SIG-M5 treated with dmso at 0.1 percent for 504 hours (cell line): Measurements from ENCODE around the gene TTLL11.

Experiments
- DNase-seq: peaks from one replicate; lab custom pipeline; 2025; ENCODE audit not compliant: unreplicated experiment; lab: John Stamatoyannopoulos, UW

TTLL11 gene, protein sequence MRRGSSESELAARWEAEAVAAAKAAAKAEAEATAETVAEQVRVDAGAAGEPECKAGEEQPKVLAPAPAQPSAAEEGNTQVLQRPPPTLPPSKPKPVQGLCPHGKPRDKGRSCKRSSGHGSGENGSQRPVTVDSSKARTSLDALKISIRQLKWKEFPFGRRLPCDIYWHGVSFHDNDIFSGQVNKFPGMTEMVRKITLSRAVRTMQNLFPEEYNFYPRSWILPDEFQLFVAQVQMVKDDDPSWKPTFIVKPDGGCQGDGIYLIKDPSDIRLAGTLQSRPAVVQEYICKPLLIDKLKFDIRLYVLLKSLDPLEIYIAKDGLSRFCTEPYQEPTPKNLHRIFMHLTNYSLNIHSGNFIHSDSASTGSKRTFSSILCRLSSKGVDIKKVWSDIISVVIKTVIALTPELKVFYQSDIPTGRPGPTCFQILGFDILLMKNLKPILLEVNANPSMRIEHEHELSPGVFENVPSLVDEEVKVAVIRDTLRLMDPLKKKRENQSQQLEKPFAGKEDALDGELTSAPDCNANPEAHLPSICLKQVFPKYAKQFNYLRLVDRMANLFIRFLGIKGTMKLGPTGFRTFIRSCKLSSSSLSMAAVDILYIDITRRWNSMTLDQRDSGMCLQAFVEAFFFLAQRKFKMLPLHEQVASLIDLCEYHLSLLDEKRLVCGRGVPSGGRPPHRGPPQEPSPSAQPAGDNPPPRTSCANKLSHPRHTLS

DNA sequence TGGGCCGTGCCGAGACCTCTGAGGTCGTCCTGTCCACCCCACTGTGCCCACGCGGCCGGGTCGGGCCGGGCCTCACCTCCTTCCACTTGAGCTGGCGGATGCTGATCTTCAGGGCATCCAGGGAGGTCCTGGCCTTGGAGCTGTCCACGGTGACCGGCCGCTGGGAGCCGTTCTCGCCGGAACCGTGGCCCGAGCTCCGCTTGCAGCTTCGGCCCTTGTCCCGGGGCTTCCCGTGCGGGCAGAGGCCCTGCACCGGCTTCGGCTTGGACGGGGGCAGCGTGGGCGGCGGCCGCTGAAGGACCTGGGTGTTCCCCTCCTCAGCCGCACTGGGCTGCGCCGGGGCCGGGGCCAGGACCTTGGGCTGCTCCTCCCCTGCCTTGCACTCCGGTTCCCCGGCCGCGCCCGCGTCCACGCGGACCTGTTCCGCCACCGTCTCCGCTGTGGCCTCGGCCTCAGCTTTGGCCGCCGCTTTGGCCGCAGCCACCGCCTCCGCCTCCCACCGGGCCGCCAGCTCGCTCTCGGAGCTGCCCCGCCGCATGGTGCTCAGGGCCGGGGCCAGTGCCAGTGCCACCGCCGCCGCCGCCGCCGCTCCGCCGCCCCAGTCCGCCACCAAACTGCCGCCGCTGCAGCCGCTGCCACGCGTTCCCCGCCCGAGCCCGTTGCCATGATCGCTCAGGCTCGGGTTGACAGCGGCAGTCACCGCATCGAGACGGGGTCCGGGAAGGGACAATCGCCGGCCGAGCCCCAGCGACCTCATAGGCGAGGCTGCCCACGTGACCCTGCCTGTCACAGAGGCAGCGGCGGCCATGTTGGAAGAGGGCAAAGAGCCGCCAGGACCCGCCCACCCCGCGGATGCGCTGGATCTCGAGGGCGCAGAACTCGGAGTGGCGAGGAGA, at the start of gene TTLL11:
TTLL11 (minus strand) TSS at position 698 of the 896 bp plus-strand sequence; CDS start at position 538, 160 bp downstream.
- DNase-seq = peak; percentile 88

DNA sequence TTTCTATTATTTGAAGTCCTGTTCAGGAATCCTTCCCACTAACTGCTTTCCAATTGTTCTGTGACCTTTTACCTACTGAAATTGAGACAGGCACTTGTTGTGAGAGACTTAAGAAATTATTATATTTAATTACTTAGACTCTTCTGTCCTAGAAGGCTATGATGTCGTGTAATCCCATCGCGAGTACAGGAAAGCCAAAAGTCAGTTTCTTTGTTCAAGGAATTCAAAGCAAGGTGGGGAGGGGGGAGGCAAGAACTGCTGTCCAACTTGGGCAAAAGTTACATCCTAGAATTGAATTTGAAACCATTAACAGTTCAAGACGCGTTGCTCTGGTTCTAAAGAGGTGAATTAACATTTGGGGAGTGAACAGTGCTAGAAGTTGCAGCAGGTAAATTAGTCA, 48.6 kb upstream of the TTLL11 start:
- no peak for DNase-seq

DNA sequence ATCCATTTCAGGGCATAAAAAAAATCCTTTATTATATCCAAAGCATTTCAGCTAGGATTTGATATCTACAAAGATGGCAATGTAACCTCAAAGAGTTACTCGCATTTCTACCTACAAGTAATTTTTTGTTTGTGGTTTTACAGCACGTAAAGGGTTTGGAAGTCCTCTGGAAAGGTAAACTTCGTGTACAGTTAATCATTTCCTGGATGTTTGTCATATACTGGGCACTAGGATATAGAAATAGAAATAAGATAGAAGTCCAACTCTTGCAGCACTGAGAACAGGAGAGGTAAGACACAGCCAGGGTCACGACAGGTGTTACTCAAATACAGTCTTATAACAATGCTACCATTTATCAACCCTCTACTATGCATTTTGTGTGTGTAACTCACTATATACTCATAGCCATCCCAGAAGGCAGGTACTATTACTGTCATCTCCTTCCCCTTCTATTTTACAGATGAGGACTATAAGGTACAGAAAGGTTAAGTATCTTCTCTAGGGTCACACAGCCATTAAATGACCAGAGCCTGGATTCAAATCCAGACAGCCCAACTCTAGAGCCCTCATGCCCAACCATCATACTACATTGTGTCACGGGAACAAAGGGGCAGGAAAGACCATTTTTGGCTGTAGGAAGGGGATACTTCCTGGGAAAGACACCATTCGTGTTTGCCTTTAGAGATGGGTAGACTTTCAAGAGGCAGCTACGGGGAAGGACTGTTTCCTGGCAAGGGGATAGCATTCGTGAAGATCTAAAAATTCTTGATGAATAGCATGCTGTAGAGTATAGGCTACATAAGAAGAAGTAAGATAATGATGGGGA, 47.5 kb upstream of the TTLL11 start:
- DNase-seq = no peak

DNA sequence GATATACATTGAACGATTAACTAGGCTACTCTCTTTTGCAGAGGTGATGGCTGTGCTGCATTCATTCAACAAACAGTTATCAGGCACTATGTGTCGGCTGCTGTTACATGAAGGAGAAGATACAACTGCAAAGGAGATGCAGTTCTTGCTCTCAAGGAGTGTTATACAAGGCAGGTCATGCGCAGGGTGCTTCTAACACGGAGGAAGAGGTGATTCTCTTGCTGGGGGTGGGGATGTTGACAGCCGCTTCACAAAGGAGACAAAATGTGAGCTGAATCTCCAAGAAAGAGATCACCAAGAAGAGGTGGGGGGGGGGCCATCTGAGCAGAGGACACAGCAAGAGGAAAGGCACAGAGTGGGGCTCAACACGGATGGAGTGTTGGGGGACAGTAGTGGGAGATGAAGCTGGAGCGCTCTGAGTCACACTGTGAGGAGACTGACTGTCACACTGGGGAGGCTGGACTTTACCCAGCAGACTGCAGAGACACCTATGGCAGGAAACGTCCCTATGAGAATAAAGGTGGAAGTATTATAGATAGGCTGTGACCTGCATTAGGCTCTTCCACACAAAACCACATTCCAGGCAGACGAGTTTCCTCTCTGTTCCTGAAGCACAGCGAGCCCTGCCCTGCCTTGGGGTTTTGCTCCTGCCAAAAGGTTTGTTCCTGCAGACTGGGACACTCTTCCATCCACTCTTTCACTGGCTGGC, 45.6 kb upstream of the TTLL11 start:
- no peak for DNase-seq

DNA sequence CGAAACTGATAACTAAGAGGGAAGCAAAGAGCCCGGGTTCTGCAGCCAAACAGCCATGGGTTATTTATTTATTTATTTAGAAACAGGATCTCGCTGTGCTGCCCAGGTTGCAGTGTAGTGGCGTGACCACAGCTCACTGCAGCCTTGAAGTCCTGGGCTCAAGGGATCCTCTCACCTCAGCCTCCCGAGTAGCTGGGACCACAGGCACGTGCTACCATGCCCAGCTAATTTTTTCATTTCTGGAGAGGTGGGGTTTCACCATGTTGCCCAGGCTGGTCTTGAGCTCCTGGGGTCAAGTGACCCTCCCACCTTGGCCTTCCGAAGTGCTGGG, 42.4 kb upstream of the TTLL11 start:
- no peak for DNase-seq

DNA sequence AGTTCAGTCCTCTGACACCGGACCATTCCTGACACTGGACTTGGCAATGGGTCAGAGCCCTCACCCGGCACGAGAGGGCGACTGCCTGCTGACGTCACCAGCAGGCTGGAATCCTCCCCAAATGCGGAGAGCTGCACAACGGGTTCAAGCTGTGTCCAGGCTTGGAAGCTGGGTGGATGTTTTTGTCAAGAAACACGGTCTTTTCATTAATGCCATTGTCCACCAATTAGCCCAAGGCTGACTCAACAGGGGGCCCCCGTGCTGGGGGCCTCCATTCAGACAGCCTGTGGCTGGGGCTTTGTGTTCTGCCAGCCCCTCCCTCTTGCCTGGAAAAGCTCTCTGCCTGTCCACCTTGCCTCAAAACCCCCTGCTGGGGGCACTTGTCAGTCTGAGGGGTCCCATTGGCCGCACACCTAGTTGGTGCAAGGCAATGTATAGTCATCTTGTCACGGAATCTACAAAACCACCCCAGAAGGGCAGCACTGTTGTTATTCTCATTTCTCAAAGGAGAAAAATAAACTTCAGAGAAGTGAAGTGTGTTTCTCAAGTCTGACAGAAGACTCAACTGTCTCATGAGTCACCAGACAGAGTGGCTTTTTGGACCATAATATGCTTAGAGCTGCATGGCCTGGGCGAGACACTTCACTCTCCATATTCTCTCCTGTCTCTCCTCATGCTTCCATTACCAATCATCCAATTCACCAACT, 41.9 kb upstream of the TTLL11 start:
- no peak for DNase-seq

DNA sequence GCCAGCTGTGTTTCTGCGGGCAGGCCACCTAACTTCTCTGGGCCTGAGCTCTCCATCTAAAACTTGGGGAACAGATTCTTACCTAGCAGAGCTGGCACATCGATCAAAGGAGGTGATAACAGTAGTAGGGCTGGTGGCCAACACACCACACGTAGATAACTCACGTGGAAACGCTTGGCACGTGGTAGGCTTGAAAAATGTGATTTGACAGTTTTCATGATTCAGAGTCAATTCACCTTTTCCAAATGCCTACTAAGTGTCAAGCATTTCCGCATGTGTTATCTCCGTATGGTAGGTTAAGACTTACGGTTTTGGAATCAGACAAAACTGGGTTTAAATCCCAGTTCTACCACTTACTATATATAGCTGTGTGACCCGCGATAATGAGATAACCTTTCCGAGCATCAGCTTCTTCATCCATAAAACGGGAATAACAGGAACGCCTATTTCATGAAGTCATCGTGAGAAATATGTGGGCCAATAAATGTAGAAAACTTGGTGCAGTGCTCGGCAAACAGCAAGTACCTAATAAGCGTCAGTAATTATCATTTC, 41.0 kb upstream of the TTLL11 start:
- no peak for DNase-seq

DNA sequence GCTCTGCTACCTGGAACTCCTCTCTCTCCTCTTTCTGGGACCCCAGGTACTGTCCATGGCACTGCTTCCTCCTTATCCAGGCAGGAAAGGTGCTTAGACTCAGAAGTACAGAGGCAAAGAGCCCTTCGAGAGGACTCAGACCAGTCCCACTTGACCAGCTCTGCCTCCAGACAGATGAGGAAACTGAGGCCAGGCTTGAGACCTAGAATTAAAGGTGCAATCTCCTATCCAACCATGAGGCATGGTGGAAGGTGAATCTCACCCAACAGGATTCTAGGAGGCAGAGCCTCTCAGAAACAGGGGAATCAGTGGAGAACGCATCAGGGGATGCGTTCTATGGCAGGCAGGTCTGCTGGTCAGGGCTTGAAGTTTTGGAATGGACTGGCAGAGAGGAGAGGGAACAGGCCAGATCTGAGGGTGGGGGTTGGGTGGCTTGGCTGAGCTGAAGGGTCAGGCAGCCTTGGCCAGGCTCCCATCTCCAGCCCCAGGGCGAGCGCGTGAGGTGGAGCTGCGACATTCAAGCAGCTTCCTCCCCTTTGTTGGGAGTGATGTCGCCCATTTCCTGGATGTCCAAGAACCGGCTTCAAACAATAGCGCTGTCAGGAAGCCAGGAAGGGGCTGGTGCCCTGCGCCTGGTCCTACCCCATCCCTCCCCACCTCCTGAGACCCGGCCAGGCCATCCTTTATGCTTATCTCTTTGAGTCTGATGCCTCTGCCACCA, 40.3 kb upstream of the TTLL11 start:
- DNase-seq = no peak

DNA sequence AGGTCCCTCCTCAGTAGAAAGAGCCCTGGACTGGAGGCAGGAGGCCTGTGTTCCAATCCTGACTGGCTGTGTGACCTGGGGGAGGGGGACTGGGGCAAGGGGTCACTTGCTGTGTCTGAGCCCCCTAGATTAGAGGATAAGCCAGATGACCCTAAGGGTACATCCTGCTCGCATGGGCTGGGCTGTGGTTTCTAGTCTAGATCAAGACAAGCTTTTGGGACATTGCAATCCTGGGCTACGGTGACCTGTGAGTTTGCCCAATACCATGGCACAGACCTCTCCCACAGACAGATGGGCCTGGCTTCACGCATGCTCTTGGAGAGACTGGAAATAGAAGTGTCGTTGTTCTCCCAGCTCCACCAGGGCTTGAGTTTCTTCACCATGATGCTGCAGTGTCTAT, 39.4 kb upstream of the TTLL11 start:
- DNase-seq = no peak

DNA sequence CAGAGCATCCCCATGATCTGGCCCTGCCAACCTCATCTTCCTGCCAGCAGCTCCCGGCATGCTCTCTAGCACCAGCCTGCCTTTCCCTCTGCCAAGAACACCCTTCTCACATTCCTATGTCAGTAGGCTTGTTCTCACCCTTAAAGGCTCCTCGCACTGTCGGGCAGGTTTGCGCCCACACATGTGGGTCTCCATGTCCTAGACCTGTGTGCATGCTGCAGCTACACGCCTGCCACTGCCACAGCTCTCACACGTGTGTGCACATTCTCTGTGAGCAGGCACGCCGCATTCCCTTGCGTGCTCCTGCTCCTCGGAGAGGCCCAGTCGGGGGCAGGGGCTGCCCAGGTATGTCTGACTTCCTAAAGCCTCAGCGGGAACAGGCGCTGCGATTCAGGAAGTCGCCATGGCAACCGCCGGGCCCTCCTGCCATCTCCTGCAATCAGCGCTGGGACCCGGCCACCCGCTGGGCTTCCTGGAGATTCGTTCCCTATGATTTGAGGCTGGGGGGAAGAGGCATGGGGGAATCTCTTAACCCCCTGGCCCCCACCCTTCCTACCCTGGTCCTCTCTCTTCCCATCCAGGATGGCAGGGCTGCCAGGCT, 38.4 kb upstream of the TTLL11 start:
- no peak for DNase-seq

DNA sequence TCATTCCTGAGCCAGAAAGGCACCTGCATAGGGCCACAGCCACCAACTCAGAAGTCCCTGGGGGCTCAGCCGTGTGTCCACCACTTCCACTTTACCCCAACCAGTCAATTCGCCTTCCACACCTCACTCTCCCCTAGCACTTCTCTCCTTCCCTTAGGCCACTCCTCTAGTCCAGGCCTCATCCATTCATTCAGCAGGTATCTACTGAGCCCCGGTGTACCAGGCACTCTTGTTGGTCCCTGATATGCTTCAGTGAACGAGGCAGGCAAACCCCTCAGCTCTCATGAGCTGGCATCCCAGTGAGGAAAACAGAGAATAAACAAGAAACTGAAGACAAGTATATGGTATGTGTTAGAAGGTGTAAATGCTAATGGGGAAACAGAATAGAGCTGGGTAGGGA, 37.7 kb upstream of the TTLL11 start:
- DNase-seq = no peak

DNA sequence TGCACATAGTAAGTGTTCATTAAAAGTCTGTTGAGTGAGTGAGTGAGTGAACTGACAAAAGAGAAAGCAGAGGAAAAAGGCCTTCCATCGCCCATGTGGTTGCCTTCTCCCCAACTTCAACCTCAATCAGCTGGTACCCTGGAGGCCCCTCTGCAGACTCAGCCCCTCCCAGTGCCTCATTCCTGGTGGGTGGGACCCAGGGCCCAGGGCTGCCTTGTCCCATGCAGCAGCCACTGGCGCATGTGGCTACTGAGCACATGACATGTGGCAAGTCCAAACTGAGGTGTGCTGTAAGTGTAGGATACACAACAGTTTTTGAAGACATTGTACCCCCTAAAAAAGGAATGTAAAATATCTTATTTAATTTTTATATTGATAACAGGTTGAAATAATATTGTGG, 36.9 kb upstream of the TTLL11 start:
- no peak for DNase-seq

DNA sequence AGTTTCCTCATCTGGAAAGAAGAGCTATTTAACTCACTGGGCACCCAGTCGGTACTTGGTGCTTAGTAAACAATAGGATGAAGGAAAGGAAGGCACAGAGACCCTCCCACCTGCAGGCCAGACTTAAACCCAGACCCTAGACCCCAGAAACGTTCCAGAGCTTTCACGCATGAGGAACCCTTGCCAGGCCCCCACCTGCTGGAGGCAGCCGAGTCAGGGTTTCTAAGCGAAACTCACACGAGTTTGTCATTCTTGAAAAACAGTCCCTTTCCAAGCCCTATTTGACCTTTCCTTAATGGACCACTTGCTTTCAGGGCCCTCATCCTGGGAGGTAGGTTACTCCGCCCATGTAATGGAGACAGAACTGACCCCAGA, 35.8 kb upstream of the TTLL11 start:
- no peak for DNase-seq

DNA sequence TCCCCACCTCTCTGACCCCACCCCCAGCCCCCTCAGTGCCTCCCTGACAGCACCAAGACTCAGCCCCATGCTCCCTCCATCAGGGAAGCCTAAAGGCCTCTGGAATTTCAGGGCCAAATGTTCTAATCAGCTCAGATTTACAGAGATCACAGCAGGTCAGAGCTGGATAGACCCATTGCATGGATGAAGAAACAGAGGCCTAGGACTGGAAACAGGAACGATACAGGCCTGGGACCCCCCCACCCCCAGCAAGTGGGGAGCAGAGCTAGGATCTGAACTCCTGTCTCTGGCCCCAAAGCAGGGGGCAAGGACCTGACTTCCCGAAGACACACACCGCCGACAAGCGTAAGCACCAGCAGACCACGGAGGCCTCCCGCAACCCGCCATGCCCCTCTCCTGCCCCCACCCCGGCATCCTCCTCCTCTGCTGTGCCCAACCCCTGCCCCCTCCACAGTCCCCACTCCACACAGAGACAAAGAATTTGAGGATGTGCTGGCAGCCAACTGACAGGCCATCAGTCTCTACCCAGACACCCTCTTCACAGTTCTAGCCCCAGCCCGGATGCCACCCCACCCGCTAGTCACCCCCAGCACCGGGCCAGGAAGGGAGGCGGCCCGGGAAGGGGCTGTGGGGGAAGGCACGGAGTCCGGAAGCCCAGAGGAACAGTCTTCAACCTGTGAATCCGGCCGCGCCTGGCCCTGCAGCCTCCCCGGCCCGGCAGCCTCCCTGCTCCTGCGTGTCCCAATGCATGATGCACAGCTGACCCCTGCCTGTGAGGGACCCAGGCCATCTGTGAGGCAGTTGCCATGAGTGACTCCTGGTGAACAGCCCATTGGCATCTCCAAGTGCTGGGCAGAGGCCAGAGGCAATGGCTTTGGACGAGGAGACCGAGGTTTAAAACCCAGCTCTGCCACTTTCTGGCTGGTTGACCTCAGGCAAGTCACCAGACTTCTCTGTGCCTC, 35.2 kb upstream of the TTLL11 start:
- no peak for DNase-seq

DNA sequence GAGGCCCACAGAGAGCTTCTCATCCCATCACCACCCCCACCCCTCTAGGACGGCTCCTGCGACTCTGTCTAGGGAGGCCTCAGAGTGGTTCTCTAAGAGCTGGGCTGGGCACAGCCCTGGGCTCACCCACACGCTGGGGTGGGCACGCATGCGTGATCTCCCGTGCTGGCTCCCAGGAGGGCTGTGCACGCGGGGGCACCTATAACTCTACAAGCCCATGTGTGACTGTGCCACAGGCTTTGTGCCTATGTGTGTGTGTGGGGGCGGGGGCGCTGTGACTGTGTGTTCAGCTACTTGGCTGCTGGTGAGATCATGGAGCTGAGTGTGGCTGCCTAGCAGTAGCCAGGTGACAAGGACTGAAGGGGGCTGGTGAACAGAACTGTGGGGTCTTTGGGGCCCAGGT, 34.3 kb upstream of the TTLL11 start:
- no peak for DNase-seq

DNA sequence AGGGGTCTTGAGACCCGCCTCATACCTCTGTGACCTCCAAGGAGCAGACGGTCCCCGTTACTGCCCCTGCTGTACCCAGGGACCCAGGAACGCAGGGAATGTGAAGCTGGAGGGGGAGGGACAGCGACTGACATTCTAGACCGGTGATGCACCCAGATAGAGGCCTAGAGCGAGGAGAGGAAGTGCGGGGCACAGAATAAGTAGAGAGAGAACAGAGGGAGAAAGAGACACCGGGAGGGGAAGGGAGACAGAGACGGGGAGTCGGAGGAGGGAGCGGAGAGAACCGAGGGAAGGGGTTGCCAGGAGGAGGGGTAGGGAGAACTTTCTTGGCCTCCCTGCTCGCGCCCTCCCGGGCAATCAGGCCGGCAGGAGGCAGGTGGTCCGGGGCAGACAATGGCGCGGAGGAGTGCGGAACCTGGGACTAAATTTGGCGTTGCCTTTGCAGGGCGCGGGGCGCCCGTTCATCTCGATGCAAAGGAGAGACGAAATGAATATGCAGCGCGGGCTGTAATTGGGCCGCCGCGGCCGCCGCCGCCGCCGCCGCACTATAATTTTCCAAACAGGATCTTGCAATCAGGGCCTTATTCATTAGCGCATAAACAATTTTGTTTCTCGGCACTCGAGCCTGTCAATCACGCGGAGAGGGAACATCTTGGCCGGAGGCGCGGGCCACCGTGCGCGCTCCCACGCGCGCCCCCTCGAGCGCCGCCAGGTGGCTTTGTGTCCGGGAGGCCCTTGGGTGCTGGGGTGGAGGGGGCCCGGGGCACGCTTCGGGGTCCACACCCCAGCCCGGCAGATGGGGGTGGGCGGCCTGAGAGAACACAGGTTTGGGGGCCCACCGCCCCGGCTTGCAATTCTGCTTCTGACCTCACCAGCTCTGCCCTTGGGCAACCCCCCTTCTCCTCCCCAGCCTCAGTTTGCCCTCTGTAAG, 33.5 kb upstream of the TTLL11 start:
- DNase-seq = no peak
